H1 (cell line): ENCODE measurements around the gene GPLD1. TPM values are rescaled to one million over a fixed set of nuclear protein-coding genes. Genes with fewer than 3 reads are reported as not detected.

Source experiments
- CTCF ChIA-PET: fragments of 300-600 bp; sonication (Branson Sonifier 250); formaldehyde crosslinking; loops from one replicate; lab custom pipeline; 2021; ENCODE audit not compliant: partially characterized antibody; lab: Charles Lee
- POLR2A ChIA-PET: fragments of 300-600 bp; sonication (Branson Sonifier 250); formaldehyde crosslinking; loops from one replicate; lab custom pipeline; 2021; ENCODE audit warnings: inconsistent platforms; ENCODE audit not compliant: partially characterized antibody; lab: Charles Lee
- DNase-seq, 2 experiments: peaks; one replicate each; pipeline versions ENCODE4 v3.0.0 to v3.0.0-alpha.2; 2010 to 2022; ENCODE audit warnings: low spot score in 2 of 2, low read depth in 1 of 2, mixed read lengths in 1 of 2
- FAIRE-seq: peaks from 2 replicates; lab custom pipeline; 2011; peaks lifted over from hg19 to GRCh38; lab: Jason Lieb, UNC
- H2AFZ ChIP-seq: 2 replicates; pipeline ENCODE4 v1.8.1; 2012; ENCODE audit warnings: low read length, inconsistent platforms
- H2AK5ac ChIP-seq: 2 replicates; pipeline ENCODE4 v1.6.1; 2013; ENCODE audit warnings: low read depth, low read length
- H2BK120ac ChIP-seq: replicated peaks from 2 replicates; pipeline ENCODE3; 2013; ENCODE audit warnings: low read depth, low read length, inconsistent platforms
- H2BK12ac ChIP-seq: 2 replicates; pipeline ENCODE4 v1.6.1; 2013; ENCODE audit warnings: low read depth, low read length
- H2BK15ac ChIP-seq: 2 replicates; pipeline ENCODE4 v1.6.1; 2013; ENCODE audit warnings: low read length
- H2BK20ac ChIP-seq: 2 replicates; pipeline ENCODE4 v1.6.1; 2013; ENCODE audit warnings: low read length
- H2BK5ac ChIP-seq: 2 replicates; pipeline ENCODE4 v1.6.1; 2013; ENCODE audit warnings: low read depth, low read length
- H3K14ac ChIP-seq: 2 replicates; pipeline ENCODE4 v1.6.1; 2013; ENCODE audit warnings: inconsistent platforms; ENCODE audit not compliant: insufficient read length
- H3K18ac ChIP-seq: 2 replicates; pipeline ENCODE4 v1.6.1; 2013; ENCODE audit warnings: low read length; ENCODE audit errors: extremely low read depth
- H3K23ac ChIP-seq: 2 replicates; pipeline ENCODE4 v1.6.1; 2013; ENCODE audit warnings: inconsistent platforms; ENCODE audit not compliant: insufficient read length
- H3K23me2 ChIP-seq: 2 replicates; pipeline ENCODE4 v1.6.1; 2013; ENCODE audit warnings: low read depth, low read length
- H3K27ac ChIP-seq: 2 replicates; pipeline ENCODE4 v1.6.1; 2011; ENCODE audit warnings: low read depth, low read length, inconsistent platforms
- H3K27me3 ChIP-seq, 4 experiments: replicated peaks in 1 of 4; 1 replicate in 1 of 4; 2 replicates in 3 of 4; pipeline versions ENCODE4 v1.6.1 to v1.8.1; 2011 to 2013; ENCODE audit warnings: low read length in 3 of 4, mild to moderate bottlenecking in 3 of 4, inconsistent platforms in 2 of 4, mixed read lengths in 2 of 4, moderate library complexity in 1 of 4; ENCODE audit not compliant: control insufficient read depth in 3 of 4, insufficient read depth in 3 of 4; ENCODE audit errors: extremely low read depth in 1 of 4
- H3K36me3 ChIP-seq, 4 experiments: 2 replicates each; pipeline versions ENCODE4 v1.6.1 to v1.8.1; 2011 to 2013; ENCODE audit warnings: mild to moderate bottlenecking in 4 of 4, low read length in 3 of 4, moderate library complexity in 2 of 4, control low read depth in 1 of 4, inconsistent platforms in 1 of 4; ENCODE audit not compliant: insufficient read depth in 4 of 4, control insufficient read depth in 2 of 4
- H3K4ac ChIP-seq: replicated peaks from 2 replicates; pipeline ENCODE3; 2013; ENCODE audit warnings: low read length, low read depth, mixed read lengths, inconsistent platforms; ENCODE audit not compliant: insufficient read length
- H3K4me1 ChIP-seq, 4 experiments: replicated peaks in 1 of 4; 1 replicate in 1 of 4; 2 replicates in 3 of 4; pipeline versions ENCODE4 v1.6.1 to v1.8.1; 2011 to 2013; ENCODE audit warnings: low read length in 3 of 4, inconsistent platforms in 2 of 4, mixed read lengths in 1 of 4; ENCODE audit not compliant: insufficient read depth in 4 of 4, control insufficient read depth in 3 of 4
- H3K4me2 ChIP-seq, 2 experiments: 2 replicates each; pipeline versions ENCODE4 v1.6.1 to v1.8.1; 2011 to 2013; ENCODE audit warnings: low read depth in 2 of 2, low read length in 2 of 2, control low read depth in 1 of 2, inconsistent platforms in 1 of 2, mild to moderate bottlenecking in 1 of 2; ENCODE audit not compliant: insufficient read depth in 1 of 2
- H3K4me3 ChIP-seq, 4 experiments: fragments of 200-600, 300-600 bp in 1 of 4; sonication (generic), shearing (Covaris generic), sonication (Bioruptor Twin) in 1 of 4; 2 replicates each; pipeline versions ENCODE4 v1.5.1 to v1.8.1; 2011 to 2016; ENCODE audit warnings: low read length in 4 of 4, low read depth in 3 of 4, control low read depth in 2 of 4, inconsistent platforms in 2 of 4, mild to moderate bottlenecking in 2 of 4, mixed read lengths in 1 of 4, moderate library complexity in 1 of 4; ENCODE audit not compliant: insufficient read depth in 2 of 4; ENCODE audit errors: extremely low read depth in 1 of 4
- H3K56ac ChIP-seq: replicated peaks from 2 replicates; pipeline ENCODE3; 2013; ENCODE audit warnings: low read depth, mild to moderate bottlenecking, mixed read lengths, low read length, inconsistent platforms; ENCODE audit not compliant: insufficient read length
- H3K79me1 ChIP-seq: 2 replicates; pipeline ENCODE4 v1.6.1; 2013; ENCODE audit warnings: low read depth, low read length, control low read depth
- H3K79me2 ChIP-seq, 2 experiments: 2 replicates each; pipeline versions ENCODE4 v1.6.1 to v1.8.1; 2012 to 2013; ENCODE audit warnings: low read length in 2 of 2, mild to moderate bottlenecking in 2 of 2, inconsistent platforms in 1 of 2; ENCODE audit not compliant: insufficient read depth in 2 of 2, control insufficient read depth in 1 of 2
- H3K9ac ChIP-seq, 4 experiments: replicated peaks in 1 of 4; 1 replicate in 1 of 4; 2 replicates in 3 of 4; pipeline versions ENCODE4 v1.6.1 to v1.8.1; 2011 to 2013; ENCODE audit warnings: low read depth in 3 of 4, low read length in 3 of 4, control low read depth in 2 of 4, mild to moderate bottlenecking in 2 of 4, moderate library complexity in 2 of 4, inconsistent platforms in 1 of 4; ENCODE audit errors: extremely low read depth in 1 of 4
- H3K9me3 ChIP-seq, 2 experiments: 2 replicates each; pipeline versions ENCODE4 v1.6.1 to v1.8.1; 2012 to 2013; ENCODE audit warnings: mild to moderate bottlenecking in 2 of 2, moderate library complexity in 2 of 2, control low read depth in 1 of 2, inconsistent platforms in 1 of 2, low read depth in 1 of 2, low read length in 1 of 2, mixed read lengths in 1 of 2; ENCODE audit not compliant: insufficient read depth in 2 of 2
- H4K20me1 ChIP-seq, 2 experiments: replicated peaks in 1 of 2; 2 replicates each; pipeline versions ENCODE3 to v1.8.1; 2011 to 2013; ENCODE audit warnings: inconsistent platforms in 2 of 2, low read length in 2 of 2, mild to moderate bottlenecking in 1 of 2; ENCODE audit not compliant: insufficient read depth in 2 of 2, control insufficient read depth in 1 of 2
- H4K5ac ChIP-seq: 2 replicates; pipeline ENCODE4 v1.6.1; 2013; ENCODE audit warnings: low read length, low read depth, mixed read lengths, inconsistent platforms; ENCODE audit not compliant: insufficient read length
- H4K8ac ChIP-seq: 2 replicates; pipeline ENCODE4 v1.8.0; 2013; ENCODE audit warnings: mild to moderate bottlenecking, moderate library complexity, low read length, inconsistent platforms; ENCODE audit not compliant: insufficient read depth; ENCODE audit errors: extremely low read depth
- H4K91ac ChIP-seq: replicated peaks from 2 replicates; pipeline ENCODE3; 2013; ENCODE audit warnings: low read length, mixed read lengths, inconsistent platforms; ENCODE audit not compliant: insufficient read length
- BACH1 ChIP-seq: IDR thresholded peaks from 2 replicates; pipeline ENCODE4 v1.6.1; 2012; ENCODE audit warnings: low read length, improper control_type of control experiment
- BCL11A ChIP-seq, 2 experiments: IDR thresholded peaks; one replicate each; pipeline ENCODE4 v1.6.1; 2011; ENCODE audit warnings: low read depth in 2 of 2, low read length in 2 of 2, mild to moderate bottlenecking in 2 of 2
- CBX8 ChIP-seq: fragments of 300-800, 300-1000 bp; sonication (generic); IDR thresholded peaks from 2 replicates; pipeline ENCODE4 v1.7.1; 2016; ENCODE audit warnings: low read depth, low read length, borderline replicate concordance
- CEBPB ChIP-seq: IDR thresholded peaks from 2 replicates; pipeline ENCODE4 v1.6.1; 2012; ENCODE audit warnings: low read depth, low read length
- EZH2 ChIP-seq: fragments of 200-600 bp; sonication (generic); IDR thresholded peaks from 2 replicates; pipeline ENCODE4 v1.7.1; 2012; ENCODE audit warnings: low read depth, mild to moderate bottlenecking, moderate library complexity, low read length, inconsistent platforms; ENCODE audit not compliant: severe bottlenecking
- GTF2F1 ChIP-seq: IDR thresholded peaks from 2 replicates; pipeline ENCODE4 v1.6.1; 2012; ENCODE audit warnings: low read depth, low read length, improper control_type of control experiment, borderline replicate concordance
- HDAC2 ChIP-seq, 2 experiments: fragments of 300-600 bp in 1 of 2; sonication (generic) in 1 of 2; IDR thresholded peaks; 2 replicates each; pipeline ENCODE4 v1.6.1; 2011 to 2012; ENCODE audit warnings: low read depth in 2 of 2, low read length in 2 of 2, mild to moderate bottlenecking in 2 of 2, moderate library complexity in 2 of 2, borderline replicate concordance in 1 of 2, inconsistent platforms in 1 of 2
- KDM4A ChIP-seq: IDR thresholded peaks from one replicate; pipeline ENCODE4 v1.7.1; 2012; ENCODE audit warnings: low read depth, mild to moderate bottlenecking, moderate library complexity, low read length, inconsistent platforms; ENCODE audit not compliant: severe bottlenecking
- MAFK ChIP-seq: IDR thresholded peaks from 2 replicates; pipeline ENCODE4 v1.6.1; 2012; ENCODE audit warnings: low read depth, mild to moderate bottlenecking, improper control_type of control experiment, low read length
- POLR2AphosphoS5 ChIP-seq: IDR thresholded peaks from 2 replicates; pipeline ENCODE4 v1.6.1; 2011; ENCODE audit warnings: low read depth, low read length
- SIRT6 ChIP-seq: IDR thresholded peaks from one replicate; pipeline ENCODE4 v1.7.1; 2012; ENCODE audit warnings: low read length, inconsistent platforms
- SP4 ChIP-seq: IDR thresholded peaks from 2 replicates; pipeline ENCODE4 v1.6.1; 2012; ENCODE audit warnings: low read length, inconsistent platforms
- TAF7 ChIP-seq: optimal IDR thresholded peaks from 2 replicates; pipeline ENCODE3; 2011; ENCODE audit warnings: low read depth, mild to moderate bottlenecking, inconsistent platforms, low read length, moderate library complexity, borderline replicate concordance
- TEAD4 ChIP-seq: IDR thresholded peaks from 2 replicates; pipeline ENCODE4 v1.6.1; 2012; ENCODE audit warnings: low read depth, low read length, inconsistent platforms, mixed read lengths
- WGBS, 2 experiments: shearing (Covaris generic) in 1 of 2; methylation state at CpG; one replicate each; pipeline versions ENCODE4 v1.1.6 to v1.1.7; 2013 to 2015; ENCODE audit warnings: low lambda C conversion rate in 2 of 2, mixed read lengths in 2 of 2, inconsistent platforms in 1 of 2, low coverage in 1 of 2, missing lambda C conversion rate in 1 of 2; ENCODE audit not compliant: insufficient replicate concordance in 2 of 2, insufficient coverage in 1 of 2, insufficient read length in 1 of 2; ENCODE audit errors: extremely low coverage in 1 of 2, missing lambda C conversion rate in 1 of 2; 5-methylcytosine and 5-hydroxymethylcytosine counted together
- polyA plus RNA-seq, 7 experiments: library from polyadenylated mRNA; depleted of rRNA in 3 of 7; stranded (reverse) in 5 of 7; unstranded in 2 of 7; fragments of >200 nt in 5 of 7; fragments of 200-250 nt in 2 of 7; gene quantifications; 1 replicate in 5 of 7; 2 replicates in 1 of 7; 4 replicates in 1 of 7; pipeline versions ENCODE4 v1.2.1 to v1.2.3, GENCODE V29; 2011 to 2013; ENCODE audit warnings: missing spikeins in 2 of 7, mixed read lengths in 2 of 7
- total RNA-seq: library from RNA; stranded (reverse); fragmentation: NEBNext Ultra II Directional; extraction: Animal tissue kit (Norgen Biotek cat#: 25700); gene quantifications from 2 replicates; pipeline ENCODE4 v1.2.1, GENCODE V29; 2021

Gene GPLD1
- total and polyA plus RNA-seq, 2 of the 8 experiments (the other 6 are each of a cell fraction or from before 2014, with no cell fraction given): 3.7 to 5.3 TPM

DNA sequence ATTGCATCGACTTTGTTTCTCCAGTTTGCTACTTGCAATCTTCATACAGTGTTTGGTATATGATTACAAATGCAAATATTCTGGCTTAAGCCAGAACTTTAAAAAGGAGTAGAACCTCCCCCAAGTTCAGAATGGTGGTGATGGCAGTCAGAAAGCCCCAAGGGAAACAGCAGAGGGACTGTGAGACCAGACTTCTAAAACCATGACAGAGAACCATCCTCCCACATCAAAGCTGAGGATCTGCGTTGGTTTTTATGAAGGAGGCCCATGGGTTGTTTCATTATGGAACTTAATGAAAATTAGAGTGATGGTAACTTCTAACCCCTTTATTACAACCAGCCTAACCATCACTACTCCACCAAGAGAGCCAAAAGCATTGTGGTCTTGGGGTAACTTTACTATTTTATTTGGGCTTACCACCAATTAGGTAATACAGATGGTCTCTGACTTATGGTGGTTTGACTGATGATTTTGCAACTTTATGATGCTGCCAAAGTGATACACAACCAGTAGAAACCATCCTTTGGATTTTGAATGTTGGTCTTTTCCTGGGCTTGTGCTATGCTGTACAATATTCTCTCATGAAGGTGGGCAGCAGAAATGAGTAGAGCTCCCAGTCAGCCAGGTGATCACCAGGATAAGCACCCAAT lies 97.5 kb downstream of the GPLD1 start:
- Histone ChIP-seq H3K14ac (no peak overlapping the region), H3K27me3 (no peaks in the 10 kb centered on the region), H2AFZ (no peak overlapping the region), H2BK15ac (no peak overlapping the region), H2BK12ac (no peak overlapping the region), H3K79me1 (no peaks in the 10 kb centered on the region), H3K4me1 (no peaks in the 10 kb centered on the region), H2AK5ac (no peak overlapping the region), H3K9ac (no peak overlapping the region)
- 88% methylated on average over 2 of the region's 2 CpGs; no CpG with 5 or more reads in 1 of the 2 experiments for WGBS, 2 experiments
- TF ChIP-seq BACH1 (no peak), MAFK (no peak), BCL11A (IDR thresholded peaks at IDR 0.05; ENCODE audit: low read depth in 2 of 2, low read length in 2 of 2) (no peak), GTF2F1 (no peak), SIRT6 (no peak), CBX8 (no peak), KDM4A (no peak), POLR2AphosphoS5 (no peak), CEBPB (no peak), TAF7 (no peak), EZH2 (no peak), SP4 (no peak), HDAC2 (IDR thresholded peaks at IDR 0.05; ENCODE audit: borderline replicate concordance in 1 of 2, low read depth in 2 of 2, low read length in 2 of 2) (no peak), TEAD4 (no peak)
- TF ChIP-seq, all 59 proteins: peak for 0
- Histone ChIP-seq H2BK20ac (no peak overlapping the region), H3K79me2 (no peaks in the 10 kb centered on the region), H4K8ac (no peak overlapping the region), H3K4me3 (no peak overlapping the region), H3K23ac (no peak overlapping the region), H2BK120ac (no peak overlapping the region), H4K20me1 (no peaks in the 10 kb centered on the region), H3K9me3 (peaks cover 9 to 11% of the 10 kb centered on the region in 2 experiments), H3K18ac (no peak overlapping the region), H3K23me2 (no peaks in the 10 kb centered on the region), H3K36me3 (peaks cover 0 to 2% (median 0%) of the 10 kb centered on the region in 4 experiments; a peak in 1 of 8 replicates), H3K4ac (no peak overlapping the region), H2BK5ac (no peak overlapping the region), H4K91ac (no peak overlapping the region), H3K56ac (no peak overlapping the region), H4K5ac (no peak overlapping the region), H3K27ac (no peak overlapping the region), H3K4me2 (no peak overlapping the region)
- DNase-seq (no peak), FAIRE-seq (no peak)
- POLR2A ChIA-PET: no interaction called here
- CTCF ChIA-PET: interaction anchor here (0.6 to 1.5 kb wide), 5 partner anchors 10 to 187 kb away, joined by 3 to 8 read pairs (median 3); no protein-coding TSS in a partner anchor
